HG03045 (cell line): ENCODE data around the gene RNF224.
A peak's percentile ranks its signal among the peaks of the same experiment; 100 is the strongest.
"Not testable (repeated sequence)": the region's sequence is repeated elsewhere in the genome, so short reads cannot be mapped to it uniquely, and the experiment has no call there.

Experiments
- ATAC-seq: cut with Tn5 transposase; IDR thresholded peaks from one replicate; pipeline ENCODE4 v1.9.1; 2021; ENCODE audit warnings: mild to moderate bottlenecking, moderate library complexity; ENCODE audit not compliant: unreplicated experiment

Gene RNF224

DNA sequence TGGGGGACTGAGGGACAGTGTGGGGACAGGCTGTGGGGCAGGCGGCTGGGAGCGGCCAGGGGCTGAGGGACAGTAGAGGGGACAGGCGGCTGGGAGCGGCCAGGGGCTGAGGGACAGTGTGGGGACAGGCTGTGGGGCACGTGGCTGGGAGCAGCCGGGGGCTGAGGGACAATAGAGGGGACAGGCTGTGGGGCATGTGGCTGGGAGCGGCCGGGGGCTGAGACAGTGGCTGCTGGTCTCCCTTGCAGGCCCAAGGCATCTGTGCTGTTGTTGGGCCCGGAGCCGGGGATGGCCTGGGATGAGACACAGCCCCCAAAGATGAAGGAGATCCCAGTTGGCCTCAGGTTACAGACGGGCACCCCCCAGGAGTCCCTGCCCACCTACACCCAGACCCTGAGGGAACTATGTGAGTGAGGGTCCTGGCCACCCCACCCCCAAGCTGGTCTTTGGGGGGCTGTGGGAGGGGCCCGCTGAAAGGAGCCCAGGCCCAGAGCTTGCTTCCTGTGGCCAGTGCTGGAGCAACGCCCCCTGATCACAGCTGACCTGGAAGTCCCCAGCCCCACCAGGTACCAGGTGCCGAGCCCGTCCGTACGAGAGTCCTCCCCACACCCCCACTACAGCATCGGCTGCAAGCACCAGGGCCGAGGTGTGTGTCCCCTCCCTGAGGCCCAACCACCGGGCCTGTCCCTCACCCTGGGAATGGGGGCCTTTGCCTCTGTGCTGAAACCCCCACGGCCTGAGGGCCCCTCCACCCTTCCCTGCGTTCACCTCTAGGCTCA is 24.4 kb downstream of the RNF224 start:
- no peak for ATAC-seq

DNA sequence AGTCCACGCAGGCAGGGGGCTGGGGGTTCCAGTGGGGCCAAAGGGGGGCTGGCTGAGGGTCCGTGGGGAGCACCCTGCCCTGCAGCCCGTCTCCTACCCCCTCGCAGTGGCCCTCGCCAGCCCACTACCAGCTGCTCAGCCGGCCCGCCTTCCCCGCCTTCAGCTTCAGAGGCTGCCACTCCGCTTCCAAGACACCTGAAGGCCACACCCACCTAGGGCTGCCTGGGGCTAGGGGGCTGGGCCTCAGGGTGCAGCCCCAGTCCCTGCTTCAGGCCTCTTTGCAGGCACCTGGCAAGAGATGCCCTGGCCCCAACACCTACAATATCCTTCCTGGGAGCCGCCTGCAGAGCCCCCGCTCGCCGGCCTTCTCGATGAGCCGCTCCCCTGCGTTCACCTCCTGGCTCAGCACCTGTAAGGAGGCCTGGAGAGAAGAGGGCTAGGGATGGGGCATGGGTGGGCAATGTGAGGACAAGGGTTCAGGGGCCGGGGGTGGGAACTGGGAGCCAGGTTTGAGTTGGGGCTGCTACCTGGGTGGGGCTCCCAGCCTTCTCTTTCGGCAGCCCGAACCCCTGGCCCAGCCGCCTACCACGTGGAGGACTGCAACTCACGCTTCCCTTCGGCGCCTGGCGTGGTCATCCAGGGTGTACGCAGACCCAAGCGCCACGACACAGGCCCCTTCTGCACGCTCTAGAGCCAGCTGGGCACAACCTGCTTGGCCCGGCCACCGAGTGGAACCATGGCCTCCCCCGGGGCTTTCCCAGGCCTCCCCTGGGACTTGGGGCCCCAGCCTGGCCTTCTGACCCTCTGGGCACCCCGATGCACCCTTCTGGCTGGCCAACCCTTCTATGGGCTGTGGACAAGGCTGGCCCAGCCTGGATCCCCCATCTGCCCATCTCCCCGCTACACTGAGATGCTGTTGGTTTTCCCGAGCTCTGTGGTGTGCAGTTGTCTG is 25.5 kb downstream of the RNF224 start:
- ATAC-seq: no peak

DNA sequence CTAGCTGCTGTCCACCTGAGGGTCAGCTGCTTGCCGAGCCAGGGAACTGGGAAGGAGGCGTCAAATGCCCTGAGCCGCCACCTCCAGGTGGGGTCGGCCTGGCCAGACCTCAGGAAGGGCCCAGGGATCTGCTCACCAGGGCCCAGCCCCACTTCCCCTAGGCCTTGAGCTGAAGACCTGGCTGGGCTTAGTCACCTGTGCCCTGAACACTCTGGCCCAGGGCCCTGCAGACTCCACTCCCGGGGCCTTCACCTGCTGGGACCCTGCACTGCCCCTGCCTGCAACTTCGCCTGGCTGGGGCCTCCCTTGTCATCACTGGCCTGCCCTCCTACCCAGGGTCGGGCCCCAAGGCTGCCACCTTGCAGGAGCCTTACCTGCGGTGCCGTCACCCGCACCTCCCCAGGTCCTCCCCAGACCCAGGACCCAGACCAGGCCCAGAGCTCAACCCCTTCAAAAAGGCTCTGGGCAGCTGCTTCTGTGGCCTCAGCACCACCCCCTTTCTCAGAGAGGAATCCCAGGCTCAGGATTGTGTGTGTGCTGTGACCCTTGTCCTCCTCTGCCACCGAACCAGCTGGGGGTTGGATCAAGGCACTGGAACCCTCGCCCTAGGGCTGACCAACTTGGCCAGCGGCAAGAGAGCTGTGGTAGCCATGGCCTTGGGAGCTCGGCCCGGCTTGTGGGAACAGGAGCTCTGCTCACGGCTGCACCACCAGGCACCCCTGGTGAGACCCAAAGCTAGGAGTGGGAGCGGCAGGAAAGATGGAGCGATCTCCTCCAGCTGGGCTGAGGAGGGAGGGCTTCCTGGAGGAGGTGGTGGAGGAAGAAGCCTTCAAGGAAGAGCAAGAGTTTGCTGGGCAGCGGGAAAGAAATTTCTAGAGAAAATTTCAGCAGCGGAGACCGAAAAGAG is 26.7 kb downstream of the RNF224 start:
- no peak for ATAC-seq

DNA sequence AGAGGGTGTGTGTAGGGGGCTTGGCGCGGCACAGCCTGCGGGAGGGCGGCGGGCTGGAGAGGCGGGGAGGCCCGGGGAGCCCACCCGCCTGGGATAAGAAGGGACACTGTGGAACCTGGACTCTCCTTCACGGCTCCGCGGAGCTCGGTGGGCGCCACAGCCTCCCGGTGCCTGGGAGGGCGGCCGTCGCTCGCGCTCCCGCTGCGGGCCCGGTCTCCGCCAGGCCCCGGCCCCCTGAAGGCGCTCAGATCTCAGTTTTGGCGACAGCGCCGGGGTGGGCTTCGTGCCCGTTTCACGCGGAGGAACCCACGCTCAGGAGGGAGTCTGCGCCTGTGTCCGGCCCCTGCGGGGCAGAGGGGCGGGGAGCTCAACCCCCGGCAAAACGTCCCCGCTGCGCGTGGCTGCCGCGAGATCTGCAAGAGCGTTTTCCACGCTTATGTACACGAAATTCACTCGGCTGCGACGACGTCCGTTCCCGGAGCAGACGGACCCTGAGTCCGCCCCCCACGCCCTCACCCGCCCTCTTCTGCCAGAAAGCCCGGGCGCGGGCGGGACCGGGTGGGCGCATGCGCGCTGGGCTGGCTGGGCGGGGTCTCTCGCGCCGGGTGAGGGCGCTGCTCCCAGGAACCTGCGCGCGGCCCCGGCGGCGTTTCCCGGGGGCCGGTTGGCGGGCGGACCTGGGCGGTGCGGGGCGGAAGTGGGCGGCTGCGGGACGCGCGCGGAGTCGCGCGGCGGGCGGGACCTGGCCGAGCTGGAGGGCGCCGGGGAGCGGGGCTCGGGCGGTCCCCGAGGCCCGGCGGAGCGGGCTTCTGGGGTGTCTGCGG is 27.5 kb downstream of the RNF224 start, which contains the start of gene NELFB:
Gene NELFB (plus strand): TSS at position 704 of the 824 bp plus-strand sequence.
- peak; percentile 75 for ATAC-seq

DNA sequence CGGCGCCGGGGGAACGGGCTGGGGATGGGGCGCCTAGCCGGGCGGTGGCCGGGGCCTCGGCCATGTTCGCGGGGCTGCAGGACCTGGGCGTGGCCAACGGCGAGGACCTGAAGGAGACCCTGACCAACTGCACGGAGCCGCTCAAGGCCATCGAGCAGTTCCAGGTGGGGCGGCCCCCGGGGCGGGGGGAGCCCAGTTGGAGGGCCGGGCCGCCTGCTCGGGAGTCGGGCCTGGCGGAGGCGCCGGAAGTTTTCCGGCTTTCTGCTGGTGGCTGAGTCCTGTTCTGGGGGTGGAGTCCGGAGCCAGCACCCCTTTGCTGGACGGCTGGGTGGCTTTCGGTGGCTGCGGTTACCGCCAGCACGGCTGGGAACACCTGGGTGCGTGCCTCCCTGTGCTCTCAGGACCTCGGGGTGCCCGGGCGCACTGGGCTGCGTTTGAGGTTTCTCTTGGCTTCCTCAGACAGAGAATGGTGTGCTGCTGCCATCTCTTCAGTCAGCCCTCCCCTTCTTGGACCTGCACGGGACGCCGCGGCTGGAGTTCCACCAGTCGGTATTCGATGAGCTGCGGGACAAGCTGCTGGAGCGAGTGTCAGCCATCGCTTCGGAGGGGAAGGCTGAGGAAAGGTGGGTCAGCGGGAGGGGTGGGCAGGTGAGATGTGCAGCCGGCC is 28.3 kb downstream of the RNF224 start:
- peak; percentile 23 for ATAC-seq

DNA sequence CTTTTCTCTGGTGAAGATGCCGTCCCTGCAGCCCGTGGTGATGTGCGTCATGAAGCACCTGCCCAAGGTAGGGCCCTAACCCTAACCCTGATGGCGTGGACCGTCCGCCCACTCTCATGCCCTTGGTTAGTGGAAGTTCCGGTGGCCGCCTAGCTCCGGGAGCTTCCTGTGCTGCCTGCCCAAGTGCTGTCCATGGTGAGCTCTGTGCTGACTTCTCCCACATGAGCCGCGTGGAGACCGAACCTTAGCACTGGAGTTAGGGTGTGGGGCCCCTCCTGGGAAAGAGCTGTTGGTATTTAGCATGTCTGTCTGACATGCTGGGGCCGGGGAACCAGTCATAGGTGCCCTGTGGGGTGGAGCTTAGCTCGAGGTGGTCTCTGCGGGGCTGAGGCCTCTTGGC is 29.1 kb downstream of the RNF224 start:
- no peak for ATAC-seq

DNA sequence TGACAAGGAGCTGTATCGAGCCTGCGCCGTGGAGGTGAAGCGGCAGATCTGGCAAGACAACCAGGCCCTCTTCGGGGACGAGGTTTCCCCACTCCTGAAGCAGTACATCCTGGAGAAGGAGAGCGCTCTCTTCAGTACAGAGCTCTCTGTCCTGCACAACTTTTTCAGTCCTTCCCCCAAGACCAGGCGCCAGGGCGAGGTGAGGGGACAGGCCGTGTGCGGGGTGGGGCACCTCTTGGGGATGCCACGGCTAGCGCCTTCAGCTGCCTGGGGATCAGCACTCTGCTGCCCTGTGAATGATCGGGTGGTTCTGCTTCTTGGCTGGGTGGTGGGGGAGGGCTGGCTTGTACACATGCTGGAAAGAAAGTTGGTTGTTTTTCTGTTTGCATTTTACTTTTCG is 29.6 kb downstream of the RNF224 start:
- no peak for ATAC-seq

DNA sequence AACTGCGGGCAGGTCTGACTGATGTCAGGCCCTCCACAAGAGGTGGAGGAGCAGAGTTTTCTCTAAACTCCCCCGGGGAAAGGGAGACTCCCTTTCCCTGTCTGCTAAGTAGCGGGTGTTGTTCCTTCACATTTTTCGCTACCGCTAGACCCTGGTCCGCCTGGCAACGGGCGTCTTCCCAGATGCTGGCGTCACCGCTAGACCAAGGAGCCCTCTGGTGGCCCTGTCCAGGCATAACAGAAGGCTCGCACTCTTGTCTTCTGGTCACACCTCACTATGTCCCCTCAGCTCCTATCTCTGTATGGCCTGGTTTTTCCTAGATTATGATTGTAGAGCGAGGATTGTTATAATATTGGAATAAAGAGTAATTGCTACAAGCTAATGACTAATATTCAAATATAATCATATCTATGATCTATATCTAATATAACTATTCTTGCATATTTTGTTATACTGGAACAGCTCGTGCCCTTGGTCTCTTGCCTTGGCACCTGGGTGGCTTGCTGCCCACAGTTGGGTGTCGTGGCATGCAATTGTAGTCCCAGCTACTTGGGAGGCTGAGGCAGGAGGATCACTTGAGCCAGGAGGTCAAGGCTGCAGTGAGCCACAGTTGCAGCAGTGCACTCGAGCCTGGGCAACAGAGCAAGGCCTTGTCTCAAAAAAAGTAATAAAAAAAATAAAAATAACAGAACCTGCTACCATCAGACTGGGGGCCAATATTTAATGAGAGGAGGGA is 35.0 kb downstream of the RNF224 start:
- not testable (repeated sequence) for ATAC-seq

DNA sequence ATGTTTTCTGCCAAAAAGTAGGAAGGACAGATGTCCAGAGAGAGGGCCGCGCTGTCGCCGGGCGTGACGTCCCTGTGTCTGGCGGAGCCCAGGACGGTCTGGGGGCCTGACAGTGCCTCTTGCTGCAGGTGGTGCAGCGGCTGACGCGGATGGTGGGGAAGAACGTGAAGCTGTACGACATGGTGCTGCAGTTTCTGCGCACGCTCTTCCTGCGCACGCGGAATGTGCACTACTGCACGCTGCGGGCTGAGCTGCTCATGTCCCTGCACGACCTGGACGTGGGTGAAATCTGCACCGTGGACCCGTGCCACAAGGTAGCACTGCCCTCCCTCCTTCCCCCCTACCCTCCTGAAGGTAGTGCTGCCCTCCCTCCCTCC is 35.6 kb downstream of the RNF224 start:
- ATAC-seq: no peak

DNA sequence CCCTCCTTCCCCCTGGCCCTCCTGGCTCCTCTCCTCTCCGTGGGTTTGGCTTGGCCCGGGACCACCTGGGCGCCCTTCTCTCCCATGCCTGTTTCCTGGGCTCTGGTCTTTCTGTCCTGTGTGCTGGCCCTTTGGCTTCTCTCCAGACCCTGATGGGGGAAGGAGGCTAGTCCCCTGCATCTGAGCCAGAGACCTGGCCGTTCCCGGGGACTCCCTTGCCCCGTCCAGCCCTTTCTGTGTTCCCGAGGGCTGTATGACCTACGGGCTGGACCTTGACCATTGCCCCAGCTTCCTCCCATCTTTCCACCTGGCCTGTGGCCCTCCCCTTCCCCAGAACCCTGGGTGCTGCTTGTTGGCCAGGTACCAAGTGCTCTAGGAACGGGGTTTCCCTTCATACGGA is 36.2 kb downstream of the RNF224 start:
- ATAC-seq: no peak

DNA sequence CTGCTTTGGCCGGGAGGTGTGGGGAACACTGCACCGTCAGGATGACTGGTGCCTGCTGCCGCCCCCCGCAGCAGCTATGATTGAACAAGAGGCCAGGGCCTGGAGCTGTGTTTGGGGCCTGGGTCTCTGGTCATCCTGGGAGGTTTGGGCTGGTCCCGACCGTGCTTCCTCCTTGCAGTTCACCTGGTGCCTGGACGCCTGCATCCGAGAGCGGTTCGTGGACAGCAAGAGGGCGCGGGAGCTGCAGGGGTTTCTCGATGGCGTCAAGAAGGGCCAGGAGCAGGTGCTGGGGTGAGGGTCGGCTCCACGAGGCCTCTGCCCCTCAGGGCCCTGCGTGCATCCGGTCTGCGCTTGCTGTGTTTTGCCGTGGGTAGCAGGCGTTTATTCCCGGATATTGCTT is 36.8 kb downstream of the RNF224 start:
- no peak for ATAC-seq

DNA sequence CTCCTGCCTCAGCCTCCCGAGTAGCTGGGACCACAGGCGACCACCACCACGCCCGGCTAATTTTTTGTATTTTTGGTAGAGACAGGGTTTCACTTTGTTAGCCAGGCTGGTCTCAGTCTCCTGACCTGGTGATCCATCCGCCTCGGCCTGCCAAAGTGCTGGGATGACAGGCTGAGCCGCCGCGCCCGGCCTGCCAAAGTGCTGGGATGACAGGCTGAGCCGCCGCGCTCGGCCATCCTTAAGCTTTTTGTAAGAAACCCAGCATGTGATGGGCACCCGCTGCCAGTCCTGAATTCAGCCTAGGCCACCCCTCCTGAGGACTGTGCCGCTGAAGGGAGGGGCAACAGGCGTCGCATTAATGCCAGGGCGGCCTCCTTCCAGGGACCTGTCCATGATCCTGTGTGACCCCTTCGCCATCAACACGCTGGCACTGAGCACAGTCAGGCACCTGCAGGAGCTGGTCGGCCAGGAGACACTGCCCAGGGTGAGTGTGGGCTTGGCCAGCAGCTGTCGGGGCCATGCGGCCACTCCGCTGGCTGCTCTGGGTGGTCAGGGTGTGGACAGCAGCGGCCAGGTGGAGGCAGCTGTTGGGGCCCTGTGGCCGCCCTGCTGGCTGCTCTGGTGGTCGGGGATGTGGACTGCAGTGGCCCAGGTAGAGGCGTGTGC is 38.3 kb downstream of the RNF224 start:
- no peak for ATAC-seq

DNA sequence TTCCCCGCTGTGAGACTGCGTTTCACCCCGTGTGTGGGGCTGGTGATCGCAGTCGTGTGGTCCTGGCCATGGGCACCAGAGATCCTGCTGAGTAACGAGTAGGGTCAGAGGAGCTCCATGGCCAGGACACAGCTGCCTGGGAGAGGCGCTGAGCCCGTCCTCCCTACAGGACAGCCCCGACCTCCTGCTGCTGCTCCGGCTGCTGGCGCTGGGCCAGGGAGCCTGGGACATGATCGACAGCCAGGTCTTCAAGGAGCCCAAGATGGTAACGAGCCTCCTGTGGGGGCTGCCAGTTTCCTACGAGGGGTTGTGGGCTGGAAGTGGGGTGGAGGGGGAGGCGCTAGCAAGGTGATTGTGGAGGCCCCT is 38.8 kb downstream of the RNF224 start:
- ATAC-seq: no peak

DNA sequence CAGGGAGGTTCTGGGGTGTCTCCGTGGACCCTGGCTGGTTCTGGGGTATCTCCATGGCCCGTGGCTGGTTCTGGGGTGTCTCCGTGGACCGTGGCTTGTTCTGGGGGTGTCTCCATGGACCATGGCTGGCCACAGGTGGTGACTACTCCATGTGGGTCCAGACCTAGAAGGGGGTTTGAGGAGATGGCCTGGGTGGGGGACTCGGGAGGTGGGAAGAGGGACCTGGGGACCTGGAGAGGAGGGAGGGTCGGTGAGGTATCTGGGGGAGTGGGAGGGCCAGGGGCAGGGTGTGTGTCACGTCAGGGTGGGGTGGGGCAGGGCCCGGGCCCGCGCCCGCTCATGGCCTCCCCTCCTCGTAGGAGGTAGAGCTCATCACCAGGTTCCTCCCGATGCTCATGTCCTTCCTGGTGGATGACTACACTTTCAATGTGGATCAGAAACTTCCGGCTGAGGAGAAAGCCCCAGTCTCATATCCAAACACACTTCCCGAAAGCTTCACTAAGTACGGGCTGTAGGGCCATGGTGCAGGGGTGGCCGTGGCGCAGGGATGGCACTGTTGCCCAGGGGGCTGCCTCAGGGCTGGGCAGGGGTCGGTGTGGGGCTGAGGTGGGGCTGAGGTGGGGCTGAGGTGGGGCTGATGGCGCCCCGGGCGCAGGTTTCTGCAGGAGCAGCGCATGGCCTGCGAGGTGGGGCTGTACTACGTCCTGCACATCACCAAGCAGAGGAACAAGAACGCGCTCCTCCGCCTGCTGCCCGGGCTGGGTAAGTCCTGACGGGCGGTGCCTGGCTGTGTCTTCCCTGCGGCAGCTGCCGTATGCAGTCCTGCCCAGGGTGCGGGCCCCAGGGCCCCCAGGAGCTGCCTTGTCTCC is 39.5 kb downstream of the RNF224 start:
- no peak for ATAC-seq

DNA sequence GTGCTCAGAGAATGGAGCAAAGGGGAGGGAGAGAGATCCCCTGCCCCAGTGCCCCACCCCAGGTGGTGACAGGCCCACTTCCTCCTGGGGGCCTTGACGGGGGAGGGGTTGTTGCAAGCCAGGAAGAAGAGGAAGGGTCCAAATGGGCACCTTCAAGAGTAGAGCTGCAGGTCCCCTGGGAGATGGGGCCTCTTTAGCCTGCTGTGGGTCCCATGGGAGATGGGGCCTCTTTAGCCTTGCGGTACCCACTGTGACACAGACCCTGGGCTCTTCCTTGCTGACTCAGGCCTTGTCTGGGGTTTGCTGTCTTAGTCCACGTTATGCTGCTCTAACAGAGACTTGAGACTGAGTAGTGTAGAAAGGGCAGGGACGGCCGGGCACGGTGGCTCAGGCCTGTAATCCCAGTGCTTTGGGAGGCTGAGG is 40.6 kb downstream of the RNF224 start:
- ATAC-seq: no peak

DNA sequence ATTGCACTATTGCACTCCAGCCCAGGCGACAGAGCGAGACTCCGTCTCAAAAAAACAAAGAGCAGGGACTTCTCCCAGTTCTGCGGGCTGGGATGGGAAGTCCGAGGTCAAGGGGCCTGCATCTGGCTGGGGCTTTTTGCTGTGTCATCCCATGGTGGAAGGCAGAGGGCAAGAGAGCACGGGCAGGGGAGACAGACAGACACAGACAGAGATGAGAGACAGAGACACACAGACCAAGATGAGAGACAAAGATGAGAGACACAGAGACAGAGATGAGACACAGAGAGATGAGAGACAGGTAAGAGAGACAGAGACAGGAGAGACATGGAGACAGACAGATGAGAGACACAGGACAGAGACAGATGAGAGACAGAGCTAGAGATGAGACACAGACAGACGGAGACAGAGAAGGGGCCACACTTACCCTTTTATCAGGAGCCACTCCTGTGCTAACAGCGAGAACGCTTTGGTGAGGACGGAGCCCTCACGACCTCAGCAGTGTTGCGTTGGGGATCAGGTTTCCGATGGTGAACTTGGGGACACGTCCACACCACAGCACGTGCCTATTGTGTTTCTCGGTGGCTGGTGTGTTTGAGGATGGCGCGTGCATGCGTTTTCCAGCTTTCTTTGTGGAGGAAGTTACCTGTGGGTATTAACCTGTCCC is 41.4 kb downstream of the RNF224 start:
- ATAC-seq: no peak

DNA sequence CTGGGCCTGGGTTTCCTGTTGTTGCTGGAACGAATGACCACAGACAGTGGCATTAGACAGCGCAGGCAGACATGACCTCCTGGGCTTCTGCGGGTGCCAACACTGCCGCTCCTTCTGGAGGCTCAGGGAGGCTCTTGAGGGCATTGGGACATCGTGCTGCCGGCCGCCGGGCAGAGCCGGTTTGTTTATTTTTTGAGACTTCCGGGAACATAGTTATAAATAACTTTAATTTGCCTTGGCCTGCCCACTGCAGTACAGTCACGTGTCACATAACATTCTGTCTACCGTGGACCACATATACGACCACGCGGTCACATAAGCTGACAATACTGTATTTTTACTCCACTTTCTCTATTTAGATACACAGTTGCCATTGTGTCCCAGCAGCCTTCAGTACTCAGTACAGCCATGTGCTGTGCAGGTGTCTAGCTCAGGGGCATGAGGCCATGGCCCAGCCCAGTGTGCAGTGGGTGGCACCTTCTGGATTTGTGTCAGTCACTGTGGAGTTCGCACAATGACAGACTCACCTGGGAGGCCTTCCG is 42.0 kb downstream of the RNF224 start:
- no peak for ATAC-seq
